GM21825 (cell line): Measurements from ENCODE around the gene GNB3.
"Not testable (repeated sequence)": the region's sequence is repeated elsewhere in the genome, so short reads cannot be mapped to it uniquely, and the experiment has no call there.

Experiments
- ATAC-seq: cut with Tn5 transposase; IDR thresholded peaks from one replicate; pipeline ENCODE4 v1.9.1; 2021; ENCODE audit warnings: mild to moderate bottlenecking, moderate library complexity; ENCODE audit not compliant: unreplicated experiment

GNB3 gene

DNA sequence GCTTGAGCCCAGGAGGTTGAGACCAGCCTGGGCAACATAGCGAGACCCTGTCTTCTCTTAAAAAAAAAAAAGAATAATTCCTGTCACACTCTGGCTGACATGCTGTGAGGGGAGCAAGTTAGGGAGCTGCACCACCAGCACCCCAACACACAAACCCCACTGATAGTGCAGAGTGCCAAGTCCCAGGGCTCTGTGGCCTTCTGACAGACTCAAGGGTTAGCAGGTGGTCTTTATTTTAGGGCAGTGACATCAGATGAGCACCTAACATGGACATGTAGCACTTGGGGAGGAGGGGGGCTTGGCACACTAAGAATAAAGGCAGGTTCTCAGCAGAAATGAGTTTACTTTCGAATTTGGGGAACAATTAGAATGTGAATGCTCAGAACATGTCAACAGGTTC is 18.1 kb downstream of the GNB3 start:
- no peak for ATAC-seq

GRCh38 chr12:6860116-6860515 is 19.4 kb downstream of the GNB3 start:
- ATAC-seq, result no peak

- no peak for ATAC-seq
Observed at GRCh38 chr12:6860942-6861341, 20.2 kb downstream of the GNB3 start.

DNA sequence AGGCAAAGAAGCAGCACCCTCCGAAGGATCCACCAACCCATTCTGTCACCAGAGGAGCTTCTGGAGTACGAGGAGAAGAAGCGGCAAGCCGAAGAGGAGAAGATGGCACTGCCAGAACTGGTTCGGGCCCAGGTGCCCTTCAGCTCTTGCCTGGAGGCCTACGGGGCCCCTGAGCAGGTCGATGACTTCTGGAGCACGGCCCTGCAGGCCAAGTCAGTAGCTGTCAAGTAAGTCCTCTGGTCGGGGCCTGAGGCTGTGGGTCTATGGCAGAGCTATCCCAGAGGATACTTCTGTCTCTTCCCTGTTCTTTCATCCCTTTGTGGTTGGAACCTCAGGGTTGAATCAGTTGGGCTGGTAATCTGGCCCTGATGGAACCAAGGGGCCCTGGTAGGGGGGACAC is 20.7 kb downstream of the GNB3 start:
- no peak for ATAC-seq

- ATAC-seq, result no peak
Observed at GRCh38 chr12:6863033-6863432, 22.3 kb downstream of the GNB3 start.

- ATAC-seq, result no peak
Observed at GRCh38 chr12:6863586-6864321, 23.0 kb downstream of the GNB3 start.

DNA sequence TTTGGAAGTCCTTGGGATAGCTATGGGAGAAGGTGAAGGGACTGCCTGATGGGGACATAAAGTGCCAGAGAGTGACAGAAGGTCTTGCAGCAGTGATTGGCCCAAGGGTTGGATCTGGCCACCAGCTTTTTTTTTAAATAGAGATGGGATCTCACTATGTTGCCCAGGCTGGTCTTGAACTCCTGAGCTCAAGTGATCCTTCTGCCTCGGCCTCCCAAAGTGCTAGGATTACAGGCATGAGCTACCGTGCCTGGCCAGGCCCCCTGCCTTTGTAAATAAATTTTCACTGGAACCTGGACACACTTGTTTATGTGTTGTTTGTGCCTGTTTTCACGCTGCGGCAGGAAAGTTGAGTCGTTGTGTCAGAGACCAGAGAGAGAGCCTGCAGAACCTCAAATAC is 24.6 kb downstream of the GNB3 start:
- not testable (repeated sequence) for ATAC-seq

DNA sequence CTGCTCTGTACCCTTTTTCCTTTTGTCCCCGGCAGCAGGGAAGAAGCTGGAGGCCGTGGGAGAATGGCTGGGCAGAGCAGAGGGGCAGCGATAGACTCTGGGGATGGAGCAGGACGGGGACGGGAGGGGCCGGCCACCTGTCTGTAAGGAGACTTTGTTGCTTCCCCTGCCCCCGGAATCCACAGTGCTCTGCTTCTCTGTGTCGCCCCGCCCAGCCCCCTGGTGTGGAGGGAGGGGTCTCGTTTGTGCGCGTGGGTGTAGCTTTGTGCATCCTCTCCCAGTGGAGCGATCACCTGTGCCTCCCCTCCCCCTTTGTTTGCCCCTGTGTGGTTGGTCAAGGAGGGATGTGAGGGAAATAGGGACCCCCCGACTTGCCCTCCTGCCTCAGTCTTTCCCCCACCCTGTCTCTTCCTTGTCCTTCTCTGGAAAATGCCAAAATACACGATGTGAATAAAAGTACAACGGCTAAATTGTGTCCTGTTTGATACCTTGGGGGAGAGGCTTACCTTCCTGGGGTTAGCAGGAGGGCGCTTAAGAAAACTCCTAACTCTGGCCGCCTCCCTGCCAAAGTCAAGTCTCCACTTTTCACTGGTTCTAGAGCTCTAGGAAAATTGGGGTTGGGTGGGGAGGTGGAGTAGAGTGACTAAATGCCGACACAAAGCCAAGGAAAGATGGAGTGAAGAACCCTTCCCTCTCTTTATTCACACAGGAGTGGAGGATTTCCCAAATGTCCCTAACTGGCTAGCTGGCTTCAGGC is 25.6 kb downstream of the GNB3 start:
- no peak for ATAC-seq

- ATAC-seq, result peak; percentile 2
Observed at GRCh38 chr12:6866920-6867412, 26.2 kb downstream of the GNB3 start.

GRCh38 chr12:6867413-6868210 is 26.9 kb downstream of the GNB3 start, which contains the start of gene TPI1:
Gene TPI1, plus strand, starts transcription at chr12:6867531. Its CDS starts 36 bp downstream, at chr12:6867567.
- peak; percentile 47 for ATAC-seq

GRCh38 chr12:6868211-6869048 is 27.7 kb downstream of the GNB3 start:
- no peak for ATAC-seq

DNA sequence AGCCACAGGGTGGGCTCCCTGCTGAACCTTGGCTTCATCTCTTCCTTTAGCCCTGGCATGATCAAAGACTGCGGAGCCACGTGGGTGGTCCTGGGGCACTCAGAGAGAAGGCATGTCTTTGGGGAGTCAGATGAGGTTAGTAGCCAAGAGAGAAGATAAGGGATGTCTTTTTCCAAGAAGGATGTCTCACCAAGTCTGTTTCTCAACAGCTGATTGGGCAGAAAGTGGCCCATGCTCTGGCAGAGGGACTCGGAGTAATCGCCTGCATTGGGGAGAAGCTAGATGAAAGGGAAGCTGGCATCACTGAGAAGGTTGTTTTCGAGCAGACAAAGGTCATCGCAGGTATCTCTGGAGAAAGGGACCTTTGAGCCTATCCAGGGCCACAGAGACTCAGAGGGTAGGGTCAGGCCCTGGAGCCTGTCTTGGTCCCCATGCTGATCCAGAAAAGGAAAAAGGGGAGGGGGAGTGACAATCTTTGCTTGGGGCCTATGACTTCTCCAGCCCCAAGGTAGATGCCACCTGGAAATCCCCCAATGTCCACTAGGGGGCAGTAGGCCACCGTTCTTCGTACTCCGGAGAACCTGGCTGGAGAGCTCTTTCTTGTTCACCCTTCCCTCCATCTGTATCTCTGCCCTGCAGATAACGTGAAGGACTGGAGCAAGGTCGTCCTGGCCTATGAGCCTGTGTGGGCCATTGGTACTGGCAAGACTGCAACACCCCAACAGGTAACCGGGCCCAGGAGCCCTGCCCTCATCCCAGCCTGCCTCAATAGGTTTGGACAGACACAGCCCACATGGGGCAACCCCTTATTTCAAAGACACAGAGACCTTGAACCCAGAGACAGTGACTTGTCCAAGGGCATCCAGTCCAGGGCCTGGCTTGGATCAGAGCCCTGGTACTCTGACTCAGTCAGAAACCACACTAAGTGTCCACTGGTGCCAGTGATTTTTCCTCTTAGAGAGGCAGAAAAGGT is 28.6 kb downstream of the GNB3 start:
- no peak for ATAC-seq

- not testable (repeated sequence) for ATAC-seq
Observed at GRCh38 chr12:6870304-6870703, 29.6 kb downstream of the GNB3 start.

DNA sequence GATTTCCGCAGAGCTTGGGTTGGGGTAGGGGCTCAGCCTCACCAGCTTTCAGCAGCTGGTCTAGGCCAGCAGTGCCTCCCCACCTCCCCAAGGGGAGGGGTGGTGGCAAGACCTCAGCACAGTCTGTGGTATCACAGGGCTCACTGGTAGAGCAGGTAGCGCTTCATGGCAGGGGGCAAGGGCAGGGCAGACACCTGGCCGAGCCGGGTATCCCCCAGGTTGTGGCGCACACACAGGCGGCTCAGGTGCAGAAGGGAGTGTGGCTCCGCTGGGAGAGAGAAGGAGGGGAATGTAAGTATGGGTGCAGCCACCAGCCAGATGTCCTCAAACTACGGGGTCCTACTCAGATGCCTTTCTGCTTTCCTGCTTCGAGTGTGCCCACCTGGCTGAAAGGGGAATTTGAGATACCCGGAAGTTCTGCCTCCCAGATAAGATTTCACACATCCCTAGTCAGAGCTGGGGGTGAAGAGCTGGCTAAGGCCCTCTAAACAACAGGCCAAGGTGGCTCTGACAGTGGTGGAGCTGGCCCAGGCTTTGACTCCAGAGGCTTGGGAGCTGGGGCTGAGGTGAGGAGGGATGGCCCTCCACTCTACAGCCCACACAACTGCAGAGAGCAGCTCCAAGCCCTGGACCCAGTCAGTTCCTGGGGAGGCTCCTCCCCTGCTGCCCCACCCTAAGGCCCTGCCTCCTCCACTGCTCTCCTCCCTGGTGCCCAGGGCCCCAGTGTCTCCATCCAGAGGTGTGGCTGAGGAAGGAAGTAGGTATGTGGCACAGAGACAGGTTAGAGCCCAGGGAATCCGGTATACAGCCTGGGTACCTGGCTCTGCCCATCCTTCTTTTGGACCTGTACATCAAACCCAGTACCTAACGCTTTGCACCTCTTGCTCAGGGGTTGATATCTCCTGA is 30.6 kb downstream of the GNB3 start:
- ATAC-seq, result no peak

DNA sequence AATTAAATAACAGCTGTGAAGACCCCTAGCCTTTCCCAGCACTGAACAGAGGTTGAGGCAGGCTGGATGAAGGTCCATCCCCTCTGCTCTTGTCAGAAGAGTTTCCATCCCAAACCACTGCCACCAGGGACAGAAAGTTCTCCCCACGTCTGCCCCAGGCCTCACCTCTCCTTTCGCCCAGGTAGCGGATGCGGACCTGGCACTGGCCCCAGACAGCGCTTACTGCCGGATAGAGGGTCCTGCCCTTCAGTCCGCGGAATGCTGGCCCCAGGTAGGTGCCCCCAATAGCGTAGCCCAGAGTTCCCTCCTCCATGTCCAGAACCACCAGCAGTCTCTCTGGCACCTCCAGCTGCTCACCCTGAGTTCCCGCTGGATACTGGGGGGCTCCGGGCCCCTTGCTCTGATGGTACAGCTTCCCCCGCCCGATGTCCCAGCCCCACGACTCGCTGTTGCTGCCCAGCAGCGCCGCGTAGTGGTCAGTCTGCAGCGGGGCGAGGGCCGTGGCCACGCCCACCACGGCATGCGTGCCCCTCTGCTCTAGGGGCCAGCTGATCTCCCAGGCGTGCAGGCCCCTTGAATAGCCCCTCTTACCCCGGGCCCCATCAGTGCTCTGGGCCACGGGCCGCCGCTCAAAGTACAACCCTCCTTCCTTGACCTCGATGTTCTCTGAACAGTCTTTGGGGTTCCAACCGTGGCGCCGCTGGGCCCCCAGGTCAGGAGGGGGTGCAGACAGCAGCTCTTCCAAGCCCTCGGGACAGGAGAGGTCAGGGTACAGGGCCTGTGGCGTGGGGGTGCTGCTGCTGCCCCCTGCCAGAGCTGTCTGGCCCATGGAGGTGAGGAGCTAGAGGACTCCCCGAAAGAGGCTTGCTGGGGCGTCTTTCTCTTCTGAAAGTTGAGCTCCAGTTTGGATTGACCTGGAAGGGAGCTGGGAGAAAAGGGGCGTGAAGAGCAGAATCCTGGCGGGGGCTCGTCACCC is 31.6 kb downstream of the GNB3 start:
- ATAC-seq, result peak; percentile 39

DNA sequence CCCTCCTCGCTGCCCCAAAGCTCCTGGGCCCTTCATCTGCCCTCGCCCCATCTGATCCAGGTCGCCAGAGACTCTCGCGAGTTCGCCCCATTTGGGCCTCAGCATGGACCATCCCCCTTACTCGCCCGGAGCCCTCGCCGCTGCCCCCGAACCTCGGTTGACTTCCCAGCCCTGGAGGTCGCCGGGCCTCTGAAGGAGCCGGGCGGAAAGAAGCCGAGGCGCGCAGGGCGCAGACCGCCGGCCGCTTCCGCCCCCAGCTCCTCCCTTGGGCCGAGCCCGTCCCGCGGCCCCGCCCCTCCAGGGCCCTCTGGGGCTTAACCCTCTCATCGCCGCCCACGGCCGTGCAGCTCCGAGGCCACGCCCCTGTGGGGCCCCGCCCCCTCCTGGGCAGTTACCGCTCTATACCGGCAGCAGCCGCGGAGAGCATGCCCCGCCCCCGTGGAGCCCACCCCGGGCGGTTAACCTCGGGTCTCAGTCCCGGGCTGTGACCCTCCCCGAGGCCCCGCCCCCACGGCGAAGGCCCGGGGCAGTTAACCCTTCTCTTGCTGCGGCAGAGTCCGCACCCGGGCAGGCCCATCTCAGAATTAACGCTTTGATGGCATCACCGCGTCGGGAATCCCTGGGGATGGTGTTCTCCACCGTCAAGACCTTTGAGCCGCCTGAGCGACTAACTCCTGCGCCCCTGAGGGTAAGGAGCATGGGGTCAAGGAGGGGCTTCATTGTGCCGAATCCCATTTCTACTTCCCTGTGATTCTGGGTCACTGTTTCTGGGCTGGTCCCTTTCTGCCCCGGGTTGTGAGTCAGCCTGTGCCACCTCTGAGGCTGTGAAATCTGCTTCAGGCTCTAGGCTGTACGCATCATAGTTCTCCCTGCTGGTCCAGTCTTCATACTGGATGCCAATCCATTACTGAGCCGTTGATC is 32.6 kb downstream of the GNB3 start, which contains the start of gene SPSB2:
Gene SPSB2 (minus strand): TSS at position 210 of the 921 bp plus-strand sequence. CDS start 402 bp downstream, outside the sequence.
- peak; percentile 68 for ATAC-seq
